HT-29 (cell line): ENCODE data around the gene FKBP5. TPM values are rescaled to one million over a fixed set of nuclear protein-coding genes. Genes with fewer than 3 reads are reported as not detected.
"Not testable (repeated sequence)": the region's sequence is repeated elsewhere in the genome, so short reads cannot be mapped to it uniquely, and the experiment has no call there.

Experiments
- DNase-seq: peaks from one replicate; pipeline ENCODE4 v3.0.0-alpha.2; 2015; ENCODE audit warnings: low spot score
- small RNA-seq: library from RNA; depleted of rRNA; stranded (forward); fragments of <200 nt; gene quantifications from one replicate; pipeline ENCODE3, GENCODE V24; 2014
- total RNA-seq: library from RNA; depleted of rRNA; stranded (reverse); fragments of >200 nt; shearing (Covaris generic); gene quantifications from 2 replicates; pipeline ENCODE4 v1.2.3, GENCODE V29; 2014; rRNA removed

The FKBP5 gene
- total RNA-seq, 1 experiment from 2014 or later: 7.7 TPM

DNA sequence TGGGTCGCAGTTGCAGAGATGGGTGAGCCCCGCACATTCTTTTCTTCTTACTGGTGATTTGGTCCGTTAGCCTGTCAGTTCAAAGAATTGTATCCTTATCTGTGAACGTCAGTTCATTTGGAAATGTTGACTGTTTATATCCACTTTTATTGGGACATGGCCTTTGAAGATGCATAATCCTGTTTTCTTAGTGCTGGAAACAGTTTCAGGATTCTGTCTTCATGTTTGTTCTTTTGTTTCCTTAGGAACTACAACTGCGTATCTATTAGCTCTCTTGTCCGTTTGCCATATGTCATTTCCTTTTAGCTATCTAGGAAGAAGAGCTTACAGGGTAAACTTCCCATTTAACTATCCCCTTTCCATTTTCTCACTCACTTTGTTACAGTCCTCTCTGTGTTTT is 141.0 kb downstream of the FKBP5 start:
- no peak for DNase-seq

DNA sequence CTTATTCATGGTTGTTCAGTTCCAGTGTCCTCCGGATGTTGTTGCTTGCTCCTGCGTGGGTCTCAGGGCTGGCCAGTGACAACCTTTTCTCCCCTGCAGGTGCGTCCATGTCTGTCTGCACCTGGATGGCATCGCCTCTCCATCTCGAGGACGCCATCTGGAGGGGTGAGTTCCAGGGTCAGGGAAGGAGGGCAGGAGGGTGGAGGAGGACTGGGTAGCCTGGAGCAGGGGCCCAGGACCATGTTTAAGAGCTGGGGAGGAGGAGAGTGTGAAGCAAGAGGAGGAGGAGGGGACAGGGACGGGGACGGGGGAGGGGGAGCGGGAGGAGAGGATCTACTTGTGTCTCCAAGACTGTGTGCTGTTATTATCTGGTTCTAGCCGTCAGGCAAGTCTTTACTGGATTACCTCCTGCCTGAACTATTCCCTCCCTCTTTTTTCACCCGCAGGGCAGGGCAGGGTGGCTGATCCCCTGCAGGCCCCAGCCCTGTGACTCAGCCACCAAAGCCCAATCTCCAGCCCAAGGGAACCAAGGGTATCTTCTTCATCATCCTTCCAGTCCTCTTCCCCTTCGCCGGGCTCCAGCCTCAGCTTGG is 143.8 kb downstream of the FKBP5 start:
- DNase-seq: no peak

DNA sequence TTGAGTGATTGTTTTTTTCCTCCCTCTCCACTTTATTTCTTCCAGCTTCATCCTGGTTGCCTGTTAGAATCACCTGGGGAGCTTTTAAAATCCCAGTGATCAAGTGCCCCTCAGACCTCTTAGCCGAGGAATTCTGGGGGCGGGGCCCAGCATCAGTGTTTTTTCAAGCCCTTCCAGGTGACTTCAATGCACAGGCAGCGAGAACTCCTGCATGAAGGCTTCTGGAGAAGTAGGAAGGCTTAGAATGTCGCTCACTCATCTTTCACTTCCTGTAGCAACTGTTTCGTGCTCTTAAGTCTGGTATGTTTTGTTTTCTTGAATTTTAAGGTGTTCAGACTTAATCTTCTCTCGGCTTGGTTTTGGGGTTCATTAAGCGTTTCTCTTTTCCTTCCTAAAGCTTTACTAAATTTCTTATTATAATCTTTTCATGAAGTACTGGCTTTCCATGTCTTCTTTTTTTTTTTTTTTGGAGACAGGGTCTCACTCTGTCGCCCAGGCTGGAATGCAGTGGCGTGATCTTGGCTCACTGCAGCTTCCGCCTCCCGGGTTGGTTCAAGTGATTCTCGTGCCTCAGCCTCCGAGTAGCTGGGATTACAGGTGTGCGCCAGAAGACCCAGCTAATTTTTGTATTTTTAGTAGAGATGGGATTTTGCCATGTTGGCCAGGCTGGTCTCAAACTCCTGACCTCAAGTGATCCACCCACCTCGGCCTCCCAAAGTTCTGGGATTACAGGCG is 145.1 kb downstream of the FKBP5 start:
- no peak for DNase-seq

DNA sequence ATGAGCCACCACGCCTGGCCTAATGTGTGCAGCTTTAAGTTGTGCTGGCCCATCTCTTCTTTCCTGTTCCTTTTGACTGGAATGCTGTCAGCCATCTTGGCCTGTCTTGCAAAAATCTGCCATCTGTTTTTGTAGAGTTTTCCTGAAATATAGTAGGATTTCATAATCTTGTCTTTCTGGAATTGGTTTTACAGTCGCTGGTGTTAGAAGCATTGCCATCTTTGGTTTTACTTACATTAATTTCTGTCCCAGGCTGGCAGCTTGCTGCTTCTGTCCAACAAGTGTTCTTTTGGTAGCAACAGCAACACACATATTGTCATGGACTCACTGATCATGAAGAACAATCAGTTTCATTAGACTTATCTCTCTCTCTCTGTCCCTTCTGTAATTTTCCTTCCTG is 146.9 kb downstream of the FKBP5 start:
- no peak for DNase-seq

DNA sequence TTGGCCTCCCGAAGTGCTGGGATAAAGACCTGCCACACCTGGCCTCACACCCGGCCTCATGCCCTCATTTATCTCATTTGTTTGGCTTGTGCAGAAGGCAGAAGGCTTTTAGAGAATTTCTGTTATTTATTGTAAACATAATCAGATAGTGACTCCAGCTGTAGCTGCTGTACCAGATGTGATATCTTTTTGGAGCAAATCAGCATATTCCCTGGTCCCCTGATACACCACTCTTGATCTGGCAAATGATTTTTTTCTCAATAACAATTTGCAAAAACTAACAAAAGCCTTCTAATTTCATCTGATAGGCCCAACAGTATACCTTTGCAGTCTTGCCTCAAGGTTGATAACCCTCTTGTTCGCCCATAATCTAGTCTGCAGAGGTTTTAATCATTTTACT is 149.5 kb downstream of the FKBP5 start:
- no peak for DNase-seq

DNA sequence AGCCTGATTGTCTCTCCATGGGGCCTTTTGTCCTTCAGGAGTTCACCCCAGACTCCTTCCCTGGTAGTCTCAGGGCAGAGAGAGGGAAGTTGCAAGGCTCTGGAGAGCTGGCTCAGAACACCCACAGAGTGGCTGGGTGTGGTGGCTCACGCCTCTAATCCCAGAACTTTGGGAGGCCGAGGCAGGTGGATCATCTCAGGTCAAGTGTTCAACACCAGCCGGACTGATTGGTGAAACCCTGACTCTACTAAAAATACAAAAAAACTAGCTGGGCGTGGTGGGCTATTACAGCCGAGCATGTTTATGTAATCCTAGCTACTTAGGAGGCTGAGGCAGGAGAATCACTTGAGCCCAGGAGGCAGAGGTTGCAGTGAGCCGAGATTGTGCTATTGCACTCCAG is 152.9 kb downstream of the FKBP5 start:
- DNase-seq: not testable (repeated sequence)

DNA sequence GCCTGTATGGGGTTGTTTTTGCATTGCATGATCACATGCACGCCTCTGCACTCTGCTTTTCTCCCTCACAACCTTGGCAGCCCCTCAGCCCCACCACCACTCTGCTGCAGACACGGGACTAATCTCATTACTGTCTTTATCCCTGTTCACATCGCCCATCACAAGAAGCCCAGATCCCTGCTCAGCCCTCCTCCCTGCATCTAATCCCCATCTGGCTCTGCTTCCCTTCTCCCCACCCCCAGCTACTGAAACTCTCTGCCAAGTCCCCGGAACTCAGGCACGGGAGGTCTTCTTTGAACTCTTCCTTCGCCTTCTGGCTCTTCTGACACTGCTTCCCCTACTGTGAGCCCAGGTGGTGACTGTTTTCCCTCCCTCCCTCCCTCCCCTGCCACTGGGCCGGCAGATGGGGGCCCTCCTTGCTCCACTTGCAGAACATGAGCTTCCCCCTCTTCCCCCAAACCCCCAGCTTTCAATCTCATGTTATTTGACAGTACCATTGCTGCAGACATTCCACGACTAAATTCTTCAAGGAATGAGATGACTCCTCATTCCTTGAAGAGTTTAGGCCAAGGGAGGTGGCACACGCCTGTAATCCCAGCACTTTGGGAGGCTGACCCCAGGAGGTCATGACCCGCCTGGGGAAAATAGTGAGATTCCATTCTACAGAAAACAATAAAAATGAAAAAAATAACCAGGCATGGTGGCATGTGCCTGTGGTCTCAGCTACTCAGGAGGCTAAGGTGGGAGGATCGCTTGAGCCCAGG is 154.1 kb downstream of the FKBP5 start:
- DNase-seq: no peak

DNA sequence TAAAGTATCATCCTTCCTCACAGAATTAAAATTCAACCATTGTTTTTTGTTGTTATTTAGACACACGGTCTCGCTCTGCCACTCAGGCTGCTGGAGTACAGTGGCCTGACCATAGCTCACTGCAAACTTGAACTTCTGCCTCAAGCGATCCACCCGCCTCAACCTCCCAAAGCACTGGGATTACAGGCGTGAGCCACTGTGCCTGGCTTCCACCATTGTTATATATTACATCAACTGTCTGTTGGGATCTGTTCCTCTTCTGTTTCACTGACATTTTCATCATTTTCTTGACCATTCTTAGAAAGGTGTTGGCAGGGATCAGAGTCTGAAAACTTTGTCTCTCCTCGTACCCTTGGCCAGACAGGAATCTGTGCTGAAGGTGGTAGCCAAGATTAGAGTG is 154.7 kb downstream of the FKBP5 start:
- DNase-seq: no peak

DNA sequence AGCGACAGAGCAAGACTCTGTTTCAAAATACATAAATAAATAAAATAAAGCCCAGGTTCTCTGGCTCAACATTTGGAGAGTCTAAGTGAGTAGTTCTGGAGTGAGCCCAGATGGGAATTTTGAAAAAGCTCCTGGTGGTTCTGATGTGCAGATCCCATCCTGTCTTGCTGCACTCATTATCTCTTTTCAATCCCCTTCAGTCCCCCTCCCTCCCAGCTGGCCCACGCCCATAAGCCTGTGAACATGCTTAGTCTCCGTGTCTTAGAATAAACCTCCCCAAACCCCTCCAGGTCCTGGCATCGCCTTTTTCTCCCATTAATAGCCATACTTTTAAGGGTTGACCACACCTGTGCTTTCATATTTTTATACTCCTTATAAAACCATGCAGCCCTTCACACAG is 156.6 kb downstream of the FKBP5 start:
- no peak for DNase-seq

DNA sequence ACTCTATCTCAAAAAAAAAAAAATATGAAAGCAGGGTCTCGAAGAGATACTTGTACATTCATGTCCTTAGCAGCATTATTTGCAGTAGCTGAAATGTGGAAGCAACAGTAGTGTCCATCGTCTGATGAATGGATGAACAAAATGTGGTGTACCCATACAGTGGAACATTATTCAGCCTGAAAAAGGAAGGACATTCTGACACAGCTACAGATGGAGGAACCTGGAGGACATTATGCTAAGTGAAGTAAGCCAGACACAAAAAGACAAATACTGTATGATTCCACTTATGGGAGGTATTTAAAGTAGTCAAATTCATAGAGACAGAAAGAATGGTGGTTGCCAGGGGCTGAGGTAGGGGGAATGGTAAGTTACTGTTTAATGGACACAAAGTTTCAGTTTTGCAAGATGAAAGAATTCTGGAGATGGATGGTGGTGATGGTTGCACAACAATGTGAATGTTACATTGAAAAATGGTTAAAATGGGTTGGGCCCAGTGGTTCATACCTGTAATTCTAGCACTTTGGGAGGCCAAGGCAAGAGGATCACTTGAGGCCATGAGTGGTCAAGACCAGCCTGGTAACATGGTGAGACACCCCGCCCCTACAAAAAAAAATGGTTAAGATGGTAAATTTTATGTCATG is 164.2 kb downstream of the FKBP5 start:
- no peak for DNase-seq

Small RNA genes within 50 kb of the gene (small RNA-seq; reads per million reads assigned to genes)
- not detected for gene MIR5690
- gene RF00561: not detected

Other genes starting within 250 kb of the FKBP5 start
- gene FANCE, start 236.6 kb downstream of the FKBP5 start, total RNA-seq: 7.4 and 8.6 TPM in 2 replicates
- gene RPL10A, start 220.5 kb downstream of the FKBP5 start, total RNA-seq: 1,706 and 1,805 TPM in 2 replicates
- 25.7 and 27.4 TPM in 2 replicates for gene TEAD3, start 191.8 kb downstream of the FKBP5 start, total RNA-seq
- 0.48 TPM in 1 of 2 replicates, not detected in the other for gene TULP1, start 176.0 kb downstream of the FKBP5 start, total RNA-seq
- gene ARMC12, start 48.1 kb upstream of the FKBP5 start, total RNA-seq: not detected in 2 replicates
- gene CLPSL2, start 87.7 kb upstream of the FKBP5 start, total RNA-seq: not detected in 2 replicates
- not detected in 2 replicates for gene CLPSL1, start 92.1 kb upstream of the FKBP5 start, total RNA-seq
- not detected in 2 replicates for gene CLPS, start 108.4 kb upstream of the FKBP5 start, total RNA-seq
- 0.16 and 0.58 TPM in 2 replicates for gene LHFPL5, start 116.4 kb upstream of the FKBP5 start, total RNA-seq
- gene SRPK1, start 232.2 kb upstream of the FKBP5 start, total RNA-seq: 50.7 and 59.8 TPM in 2 replicates